Fibroblast of the conjunctiva (primary cell): ENCODE measurements around the gene POP4.
"Not testable (repeated sequence)": the region's sequence is repeated elsewhere in the genome, so short reads cannot be mapped to it uniquely, and the experiment has no call there.

Experiments
- DNase-seq: peaks from one replicate; pipeline ENCODE4 v3.0.0-alpha.2; 2010; ENCODE audit warnings: low read depth

The POP4 gene

GRCh38 chr19:29610574-29611271, 4.6 kb downstream of the POP4 start:
- DNase-seq, result peak; percentile 82

DNA sequence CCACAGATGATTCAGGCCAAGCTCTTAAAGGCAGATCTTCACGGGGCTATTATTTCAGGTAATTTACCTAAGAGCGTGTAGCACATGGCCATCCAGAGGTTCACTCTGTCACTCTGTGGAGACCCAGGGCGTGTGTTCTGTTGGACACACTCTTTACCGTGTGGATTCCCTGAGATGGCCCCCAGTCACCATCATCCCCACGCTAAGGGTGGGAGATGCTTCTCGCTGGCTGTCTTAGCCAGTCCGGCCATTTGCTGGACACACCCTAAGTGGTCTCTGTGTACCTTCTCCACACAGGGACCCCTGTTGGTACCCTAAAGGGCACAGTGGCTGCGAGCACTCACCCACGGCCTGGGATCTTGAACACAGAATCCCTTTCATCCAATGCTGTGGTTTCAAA, 6.0 kb downstream of the POP4 start:
- DNase-seq, result no peak

GRCh38 chr19:29612801-29613595, 6.9 kb downstream of the POP4 start:
- no peak for DNase-seq

DNA sequence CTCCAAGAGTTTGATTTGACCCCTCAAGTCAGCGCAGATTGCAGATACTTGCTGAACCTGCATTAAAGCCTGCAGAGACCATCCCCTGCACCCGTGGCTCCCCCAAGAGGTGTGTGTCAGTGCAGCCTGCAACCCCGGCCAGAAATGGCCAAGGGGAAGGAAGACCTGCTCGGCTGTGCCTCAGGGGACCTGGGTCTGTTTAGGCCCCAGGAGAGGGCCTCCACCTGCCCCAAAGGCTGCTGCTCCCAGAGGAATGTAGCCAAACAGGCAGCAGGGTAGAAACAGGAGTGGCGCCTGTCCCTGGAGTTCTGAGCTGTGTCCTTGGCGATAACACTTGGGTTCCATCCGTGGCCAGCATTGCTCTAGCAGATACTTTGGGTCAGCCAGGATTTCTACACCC, 8.0 kb downstream of the POP4 start:
- no peak for DNase-seq

DNA sequence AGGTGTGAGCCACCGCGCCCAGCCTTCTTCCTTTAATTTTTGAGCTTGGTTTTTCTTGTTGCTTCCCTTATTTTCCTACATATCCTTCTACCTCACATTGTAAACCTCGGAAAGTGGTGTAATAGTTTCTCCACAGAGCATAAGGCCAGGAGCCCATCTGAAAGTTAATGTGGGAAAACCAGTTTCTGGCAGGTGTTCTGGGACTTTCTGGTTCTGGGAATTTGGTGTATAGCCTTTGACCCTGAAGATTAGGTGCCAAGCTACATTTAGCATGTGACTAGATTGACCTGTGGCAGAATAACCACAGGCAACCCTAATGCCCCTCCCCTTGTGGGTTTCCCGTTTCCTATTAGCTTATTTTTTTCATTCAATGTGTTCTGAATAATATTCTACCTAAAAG, 8.7 kb downstream of the POP4 start:
- no peak for DNase-seq

- DNase-seq, result no peak
These were observed 9.9 kb downstream of the POP4 start for GRCh38 chr19:29615891-29616425.

DNA sequence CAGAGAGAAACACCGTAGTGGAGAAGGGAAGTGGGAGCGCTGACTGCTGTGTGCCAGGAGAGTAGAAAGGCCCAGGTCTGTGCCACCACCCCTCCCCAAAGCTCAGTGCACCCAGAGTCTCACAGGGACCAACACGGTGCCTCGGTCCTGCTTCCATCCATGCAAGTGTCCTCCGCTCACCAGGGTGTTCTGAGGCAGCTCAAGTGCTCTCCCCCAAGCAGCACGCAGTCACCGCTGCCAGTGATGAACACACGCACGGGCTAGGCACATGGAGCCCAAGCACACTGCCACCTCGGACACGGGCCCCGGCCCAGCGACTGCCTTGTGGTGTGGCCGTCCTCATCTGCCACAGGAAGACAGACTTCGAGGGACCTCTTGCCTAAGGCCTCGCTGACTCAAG, 10.5 kb downstream of the POP4 start:
- no peak for DNase-seq

GRCh38 chr19:29617366-29618266, 11.5 kb downstream of the POP4 start:
- no peak for DNase-seq

GRCh38 chr19:29618434-29618833, 12.4 kb downstream of the POP4 start:
- no peak for DNase-seq

DNA sequence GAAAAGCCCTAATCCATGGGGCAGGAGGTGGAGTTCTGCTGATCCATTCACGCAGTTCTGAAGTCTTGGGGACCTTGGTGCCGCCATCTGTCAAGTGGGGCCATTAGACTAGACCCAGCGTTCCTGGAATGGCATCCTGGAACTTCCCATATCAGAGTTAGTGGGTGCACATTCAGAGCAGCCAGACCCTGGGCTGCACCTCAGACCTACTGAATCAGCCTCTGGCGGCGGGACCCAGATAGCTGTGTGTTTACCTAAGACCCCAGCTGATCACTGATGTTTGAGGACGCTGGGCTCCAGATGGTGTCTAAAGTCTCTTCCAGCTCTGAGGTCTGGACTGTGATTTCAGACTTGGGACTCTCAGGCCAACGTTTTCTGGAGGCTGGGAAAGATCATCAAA, 12.8 kb downstream of the POP4 start:
- no peak for DNase-seq

DNA sequence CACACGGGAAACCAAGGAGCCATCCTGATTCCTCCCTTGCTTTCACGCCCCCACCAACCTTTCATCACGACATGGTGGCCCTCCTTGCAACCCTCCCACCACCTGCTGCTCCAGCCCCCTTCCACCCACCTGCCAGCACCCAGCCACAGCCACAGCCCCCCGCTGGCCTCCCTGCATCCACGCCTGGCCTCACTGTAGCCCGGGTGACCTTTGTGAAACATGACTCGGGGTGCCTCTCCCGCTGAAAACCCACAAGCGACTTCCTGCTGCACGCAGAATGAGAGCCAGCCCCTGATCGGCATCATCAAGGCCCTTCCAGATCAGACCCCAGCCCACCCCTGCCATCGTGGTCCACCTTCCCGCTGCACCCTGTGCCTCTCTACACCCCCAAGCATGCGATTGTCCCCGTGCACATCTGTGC, 14.9 kb downstream of the POP4 start:
- DNase-seq, result no peak

- DNase-seq, result no peak
These were observed 16.3 kb downstream of the POP4 start for GRCh38 chr19:29622166-29623070.

DNA sequence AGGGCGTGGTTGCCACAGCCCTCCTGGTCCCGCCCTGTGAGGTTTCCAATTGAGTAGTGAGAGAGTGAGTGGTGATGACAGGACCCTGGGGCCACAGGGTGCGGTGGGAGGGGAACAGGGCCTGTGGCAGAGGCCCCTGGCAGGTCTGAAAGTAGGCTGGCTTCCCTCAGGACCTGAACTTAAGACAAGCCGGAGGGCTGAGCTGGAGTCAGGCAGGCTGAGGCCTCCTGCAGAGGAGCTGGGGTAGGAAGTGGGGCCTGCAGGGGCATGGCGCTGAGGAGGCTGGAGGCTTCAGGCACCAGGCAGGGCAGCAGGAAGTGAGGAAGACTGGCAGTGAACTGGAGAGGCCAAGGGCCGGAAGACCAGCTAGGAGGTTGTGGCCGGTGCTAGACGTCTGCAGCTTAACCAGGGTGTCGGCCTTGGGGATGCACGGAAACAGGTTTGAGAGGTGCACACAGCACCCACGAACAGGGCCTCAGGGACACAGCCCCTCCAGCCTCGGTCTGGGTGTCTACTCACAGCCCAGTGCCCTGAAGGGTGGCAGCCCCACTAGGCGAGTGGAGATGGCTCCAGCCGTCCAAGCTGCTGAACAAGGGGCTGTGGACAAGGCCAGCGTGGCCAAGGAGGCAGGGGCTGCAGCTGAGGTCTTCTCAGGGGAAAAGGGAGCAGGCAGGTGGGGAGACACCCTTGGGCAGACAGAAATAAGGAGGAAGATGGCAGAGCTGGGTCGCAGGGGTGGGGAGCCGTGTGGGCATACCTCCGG, 17.8 kb downstream of the POP4 start:
- no peak for DNase-seq

DNA sequence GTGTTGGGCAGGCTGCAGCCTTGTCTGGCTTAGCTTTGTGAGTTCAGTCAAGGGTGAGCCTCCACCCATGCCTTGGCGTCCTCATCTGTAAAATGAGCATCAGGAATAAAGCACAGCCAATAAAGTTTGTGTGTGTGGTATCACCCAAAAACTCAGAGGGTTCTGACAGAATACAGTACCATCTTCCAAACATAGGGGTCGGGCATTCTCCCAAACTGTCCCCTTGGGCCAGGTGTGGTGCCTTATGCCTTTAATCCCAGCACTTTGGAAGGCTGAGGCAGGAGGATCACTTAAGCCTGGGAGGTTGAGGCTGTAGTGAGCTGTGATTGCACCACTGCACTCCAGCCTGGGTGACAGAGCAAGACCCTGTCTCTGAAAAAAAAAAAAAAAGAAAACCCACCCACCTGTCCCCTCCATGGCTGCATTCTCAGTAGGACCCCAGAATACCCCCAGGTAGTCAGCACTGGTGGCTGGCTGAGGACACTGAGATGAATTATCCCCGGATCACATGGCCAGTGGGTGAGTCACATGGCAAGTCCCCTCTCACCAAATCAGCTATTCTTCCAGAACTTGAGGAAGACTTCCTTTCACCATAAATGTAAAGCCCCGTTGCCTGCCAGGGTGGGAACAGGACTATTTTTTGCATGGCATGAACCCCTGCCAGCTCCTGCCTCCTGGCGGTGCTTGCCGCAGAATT, 18.6 kb downstream of the POP4 start:
- DNase-seq, result no peak

DNA sequence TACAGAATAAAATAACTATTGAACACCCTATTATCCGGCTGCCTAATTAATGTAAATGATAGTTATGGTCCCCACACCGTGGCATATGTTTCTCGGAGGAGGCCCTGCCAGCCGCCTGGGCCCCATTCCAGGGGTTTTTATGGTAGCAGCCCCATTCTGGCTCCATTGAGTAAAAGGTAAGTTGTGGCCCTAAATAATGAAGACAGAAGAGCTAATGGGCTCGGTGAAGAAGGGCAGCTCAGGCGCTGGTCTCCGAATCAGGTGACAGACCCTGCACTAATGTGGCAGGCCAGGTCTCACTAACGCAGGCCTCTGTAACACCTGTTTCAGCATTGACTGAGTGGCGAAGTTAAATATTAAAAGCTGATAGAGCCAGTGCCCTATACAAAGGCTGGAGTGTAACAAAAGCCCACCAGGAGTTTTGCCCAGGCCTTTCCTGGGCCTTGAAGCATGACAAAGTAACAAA, 19.1 kb downstream of the POP4 start:
- no peak for DNase-seq

DNA sequence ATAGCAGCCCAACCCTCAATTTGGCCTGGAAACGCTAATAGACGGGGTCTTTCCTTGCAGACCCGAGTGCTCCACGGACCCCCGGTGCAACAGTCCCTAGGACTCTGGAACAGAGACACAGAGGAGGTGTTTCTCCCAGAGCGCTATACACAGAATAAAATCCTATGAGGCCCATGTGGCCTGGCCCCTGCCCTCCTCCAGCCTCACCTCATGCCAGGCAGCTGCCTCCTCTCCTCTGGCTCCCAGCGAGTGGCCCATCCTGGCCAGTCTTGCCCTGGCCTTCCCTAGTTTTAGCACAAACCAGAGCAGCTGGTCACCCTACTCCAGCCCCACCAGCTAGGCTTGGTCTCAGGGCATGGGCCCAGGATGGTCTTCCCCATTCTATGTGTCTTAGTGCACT, 20.3 kb downstream of the POP4 start:
- DNase-seq, result no peak

- not testable (repeated sequence) for DNase-seq
These were observed 20.7 kb downstream of the POP4 start for GRCh38 chr19:29626832-29627231.

DNA sequence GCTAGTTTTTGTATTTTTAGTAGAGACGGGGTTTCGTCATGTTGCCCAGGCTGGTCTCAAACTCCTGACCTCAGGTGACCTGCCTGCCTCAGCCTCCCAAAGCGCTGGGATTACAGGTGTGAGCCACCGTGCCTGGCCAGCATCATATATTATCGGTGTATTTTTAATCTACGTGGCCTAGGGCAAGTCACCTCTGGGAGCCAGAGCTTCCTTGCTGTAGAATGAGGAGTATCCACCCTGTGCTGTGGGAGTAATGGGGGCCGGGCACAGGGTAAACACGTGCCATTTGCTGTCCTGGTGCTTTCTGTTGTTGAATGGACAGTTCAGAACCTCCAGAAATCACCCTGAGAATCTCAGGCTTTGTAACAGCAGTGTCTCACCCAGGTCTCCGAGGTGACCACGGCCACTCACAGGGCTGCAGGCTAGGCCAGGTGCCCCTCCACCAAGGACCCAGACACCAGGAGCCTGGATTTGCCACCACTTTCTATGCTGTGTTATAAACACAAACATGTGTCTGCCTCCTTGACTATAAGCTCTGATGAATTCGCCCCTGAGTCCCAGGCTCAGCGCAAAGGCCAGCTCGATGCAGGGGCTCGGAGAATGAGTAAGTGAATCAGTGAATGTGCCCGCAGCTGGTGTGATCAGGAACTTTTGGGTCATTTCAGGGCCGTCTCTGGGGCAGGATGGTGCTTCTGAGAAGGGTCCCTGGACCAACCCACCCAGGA, 22.7 kb downstream of the POP4 start:
- DNase-seq, result no peak
